Suprapubic skin (tissue), 3 donors: ENCODE results near the gene DGKE.

Source experiments
- CTCF ChIP-seq, 2 donors: fragments of 200-600 bp in 1 of 2; fragments of 450-650 bp in 1 of 2; sonication (generic) in 1 of 2; IDR thresholded peaks; one replicate each; pipeline ENCODE4 v1.5.1; 2016 to 2019; ENCODE audit warnings: antibody characterized with exemption in 2 of 2, mild to moderate bottlenecking in 1 of 2, moderate library complexity in 1 of 2
- EP300 ChIP-seq: sonication (generic); formaldehyde crosslinking; IDR thresholded peaks from one replicate; pipeline ENCODE4 v1.6.1; 2017; ENCODE audit warnings: antibody characterized with exemption
- POLR2A ChIP-seq, 2 donors: fragments of 450-650 bp; IDR thresholded peaks; one replicate each; pipeline ENCODE4 v1.6.1; 2017; ENCODE audit warnings: antibody characterized with exemption in 2 of 2, mild to moderate bottlenecking in 2 of 2, moderate library complexity in 2 of 2

- TF ChIP-seq CTCF (IDR thresholded peaks at IDR 0.05) (no peak), EP300 (no peak), POLR2A (IDR thresholded peaks at IDR 0.05) (no peak)
These were observed 27.9 kb downstream of the DGKE start for GRCh38 chr17:56861899-56862298.
